ENCODE results near the gene PROX2. TPM values are rescaled to one million over a fixed set of nuclear protein-coding genes. Genes with fewer than 3 reads are reported as not detected.

Gene PROX2
- not detected in 2 replicates for total RNA-seq

GRCh38 chr14:74875941-74876913 is at the start of gene PROX2:
Gene PROX2 (minus strand): TSS chr14:74876145. CDS start chr14:74863834, 12,311 bp downstream.

GRCh38 chr14:74922752-74923401 is 46.9 kb upstream of the PROX2 start, which contains the start of gene RPS6KL1:
Gene RPS6KL1 (minus strand): TSS chr14:74923260. CDS start chr14:74921541, 1,719 bp downstream.

GRCh38 chr14:74881431-74882102 is 5.6 kb upstream of the PROX2 start, which contains the start of gene DLST:
Gene DLST (plus strand): TSS chr14:74881916. CDS start chr14:74881954, 38 bp downstream.

Other genes with a start within 250 kb of the PROX2 start
- 28.0 and 31.5 TPM in 2 replicates for gene AREL1, start 163.1 kb downstream of the PROX2 start, total RNA-seq
- 18.9 and 22.2 TPM in 2 replicates for gene FCF1, start 163.0 kb downstream of the PROX2 start, total RNA-seq
- gene YLPM1, start 112.8 kb downstream of the PROX2 start, total RNA-seq, result 14.4 and 18.1 TPM in 2 replicates
- gene DLST, start 5.8 kb upstream of the PROX2 start, total RNA-seq, result 67.1 and 70.2 TPM in 2 replicates
- 2.1 and 3.3 TPM in 2 replicates for gene RPS6KL1, start 47.1 kb upstream of the PROX2 start, total RNA-seq
- 44.9 and 50.9 TPM in 2 replicates for gene PGF, start 79.5 kb upstream of the PROX2 start, total RNA-seq
- gene EIF2B2, start 126.8 kb upstream of the PROX2 start, total RNA-seq, result 65.4 and 81.2 TPM in 2 replicates
- 6.8 and 12.2 TPM in 2 replicates for gene MLH3, start 175.3 kb upstream of the PROX2 start, total RNA-seq
- gene ACYP1, start 187.9 kb upstream of the PROX2 start, total RNA-seq, result 9.1 and 27.3 TPM in 2 replicates
- 0.57 TPM in 1 of 2 replicates, not detected in the other for gene ZC2HC1C, start 193.5 kb upstream of the PROX2 start, total RNA-seq